Measurements from ENCODE around the gene SIPA1. TPM values are rescaled to one million over a fixed set of nuclear protein-coding genes. Genes with fewer than 3 reads are reported as not detected.

Gene SIPA1
- total RNA-seq, 1 experiment from 2014 or later: 65.4 TPM

DNA sequence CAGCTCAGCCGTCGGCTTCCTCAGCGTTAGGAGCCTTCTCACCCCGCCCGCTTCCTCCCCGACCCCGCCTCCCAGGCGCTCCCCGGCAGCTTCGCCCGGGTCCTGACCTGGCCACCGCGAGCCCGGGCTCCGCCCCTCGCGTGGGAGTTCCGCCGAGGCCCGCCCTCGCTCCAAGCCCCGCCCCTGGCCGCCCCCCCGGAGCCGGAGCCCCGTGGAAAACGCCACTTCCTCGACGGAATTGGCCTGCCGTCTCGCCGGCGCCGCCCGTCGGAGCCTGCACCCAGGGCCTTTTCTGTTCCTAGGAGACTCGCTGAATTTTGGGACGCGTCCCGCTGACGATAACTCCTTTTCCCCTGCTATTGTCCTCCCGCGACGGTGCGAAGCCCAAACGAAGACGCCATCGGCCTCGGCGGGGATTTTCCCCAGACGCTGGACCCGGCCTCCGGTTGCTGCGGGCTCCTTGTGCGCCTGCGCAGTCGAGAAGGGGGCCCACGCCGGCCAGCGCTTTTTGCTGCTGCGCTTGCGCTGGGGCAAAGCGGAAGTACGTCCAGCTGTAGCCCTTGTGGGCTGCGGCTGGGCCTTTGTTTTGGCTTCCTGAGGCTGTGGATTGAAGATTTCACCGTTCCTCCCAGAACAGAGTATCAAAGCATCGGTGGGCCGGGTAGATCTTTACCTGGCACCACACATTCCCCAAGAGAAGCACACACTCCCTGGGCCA is 14.8 kb downstream of the SIPA1 start (continued):
- TF ChIP-seq FOXJ3 (CRISPR knock-in tag; IDR thresholded peaks at IDR 0.05; ENCODE audit: borderline replicate concordance) (no peak), GTF2I (CRISPR knock-in tag; conservative IDR thresholded peaks at IDR 0.05) (no peak), ZNF416 (CRISPR knock-in tag; IDR thresholded peaks at IDR 0.05) (no peak), ZNF317 (CRISPR knock-in tag; IDR thresholded peaks at IDR 0.05; ENCODE audit: borderline replicate concordance, low read depth) (0 out of 2 replicates have a peak, but pooled peaks have one; percentile 37), KAT7 (CRISPR knock-in tag; IDR thresholded peaks at IDR 0.05; ENCODE audit: borderline replicate concordance) (no peak), IRF2 (CRISPR knock-in tag; IDR thresholded peaks at IDR 0.05; ENCODE audit: borderline replicate concordance, low read depth) (no peak), AFF4 (CRISPR knock-in tag; IDR thresholded peaks at IDR 0.05; ENCODE audit: borderline replicate concordance) (no peak), OVOL2 (CRISPR knock-in tag; IDR thresholded peaks at IDR 0.05; ENCODE audit: borderline replicate concordance) (no peak), ZNF532 (CRISPR knock-in tag; IDR thresholded peaks at IDR 0.05; ENCODE audit: borderline replicate concordance) (peak; percentile 69; the same call in 1 of the 2 replicates), TEAD4 (CRISPR knock-in tag; IDR thresholded peaks at IDR 0.05) (no peak), SMAD3 (CRISPR knock-in tag; IDR thresholded peaks at IDR 0.05; ENCODE audit: borderline replicate concordance) (peak; percentile 69; the same call in 1 of the 2 replicates), CBFB (CRISPR knock-in tag; IDR thresholded peaks at IDR 0.05; ENCODE audit: low read depth) (no peak), FOXP1 (CRISPR knock-in tag; IDR thresholded peaks at IDR 0.05; ENCODE audit: borderline replicate concordance) (peak; percentile 61; the same call in 1 of the 2 replicates), RELA (CRISPR knock-in tag; IDR thresholded peaks at IDR 0.05; ENCODE audit: borderline replicate concordance) (no peak), ATF2 (CRISPR knock-in tag; IDR thresholded peaks at IDR 0.05; ENCODE audit: borderline replicate concordance, low read depth) (no peak), ZNF121 (CRISPR knock-in tag; IDR thresholded peaks at IDR 0.05) (no peak), ZNF219 (CRISPR knock-in tag; IDR thresholded peaks at IDR 0.05; ENCODE audit: borderline replicate concordance) (no peak), ESRRA (CRISPR knock-in tag; IDR thresholded peaks at IDR 0.05; ENCODE audit: borderline replicate concordance) (no peak), CREM (CRISPR knock-in tag; IDR thresholded peaks at IDR 0.05) (no peak; the same call in 1 of the 2 replicates), FOXP4 (CRISPR knock-in tag; IDR thresholded peaks at IDR 0.05) (peak; percentile 18; the same call in 1 of the 2 replicates)
- TF ChIP-seq, protein P1, sequence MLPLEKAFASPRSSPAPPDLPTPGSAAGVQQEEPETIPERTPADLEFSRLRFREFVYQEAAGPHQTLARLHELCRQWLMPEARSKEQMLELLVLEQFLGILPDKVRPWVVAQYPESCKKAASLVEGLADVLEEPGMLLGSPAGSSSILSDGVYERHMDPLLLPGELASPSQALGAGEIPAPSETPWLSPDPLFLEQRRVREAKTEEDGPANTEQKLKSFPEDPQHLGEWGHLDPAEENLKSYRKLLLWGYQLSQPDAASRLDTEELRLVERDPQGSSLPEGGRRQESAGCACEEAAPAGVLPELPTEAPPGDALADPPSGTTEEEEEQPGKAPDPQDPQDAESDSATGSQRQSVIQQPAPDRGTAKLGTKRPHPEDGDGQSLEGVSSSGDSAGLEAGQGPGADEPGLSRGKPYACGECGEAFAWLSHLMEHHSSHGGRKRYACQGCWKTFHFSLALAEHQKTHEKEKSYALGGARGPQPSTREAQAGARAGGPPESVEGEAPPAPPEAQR (CRISPR knock-in tag; IDR thresholded peaks at IDR 0.05): no peak
- TF ChIP-seq, protein P2, sequence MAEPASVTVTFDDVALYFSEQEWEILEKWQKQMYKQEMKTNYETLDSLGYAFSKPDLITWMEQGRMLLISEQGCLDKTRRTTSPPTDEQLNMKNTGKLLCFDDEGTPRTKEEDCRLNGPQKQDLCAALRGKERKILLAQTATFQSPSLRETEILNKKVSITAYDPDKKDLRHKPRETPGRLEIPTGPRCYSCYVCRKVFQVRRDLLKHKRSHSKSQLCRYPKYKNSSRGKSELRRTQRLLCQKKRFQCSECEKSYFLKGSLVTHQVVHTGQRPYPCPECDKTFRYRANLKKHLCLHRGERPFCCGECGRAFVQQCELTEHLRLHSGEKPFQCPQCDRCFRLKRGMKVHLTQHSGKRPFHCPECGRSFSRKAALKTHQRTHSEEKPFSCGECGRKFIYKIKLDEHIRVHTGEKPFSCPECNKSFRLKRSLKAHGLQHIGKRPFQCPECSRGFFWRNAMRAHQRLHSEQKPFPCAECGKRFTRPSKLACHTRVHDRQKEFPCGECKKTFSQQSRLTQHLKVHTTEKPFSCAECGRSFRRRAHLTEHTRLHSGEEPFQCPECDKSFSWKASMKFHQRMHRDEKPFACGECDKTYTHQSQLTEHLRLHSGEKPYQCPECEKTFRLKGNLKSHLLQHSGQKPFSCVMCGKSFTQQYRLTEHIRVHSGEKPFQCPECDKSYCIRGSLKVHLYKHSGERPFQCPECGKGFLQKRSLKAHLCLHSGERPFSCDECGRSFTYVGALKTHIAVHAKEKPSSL (CRISPR knock-in tag; conservative IDR thresholded peaks at IDR 0.05): 0 out of 2 replicates have a peak, but pooled peaks have one; percentile 47

Data from WTC11 (cell line).